Inflammatory macrophage (primary cell): ENCODE measurements around the gene HPS1.

Experiments used
- DNase-seq, 2 donors: peaks; one replicate each; pipeline ENCODE4 v3.0.0-alpha.2; 2020 to 2022

Gene HPS1

DNA sequence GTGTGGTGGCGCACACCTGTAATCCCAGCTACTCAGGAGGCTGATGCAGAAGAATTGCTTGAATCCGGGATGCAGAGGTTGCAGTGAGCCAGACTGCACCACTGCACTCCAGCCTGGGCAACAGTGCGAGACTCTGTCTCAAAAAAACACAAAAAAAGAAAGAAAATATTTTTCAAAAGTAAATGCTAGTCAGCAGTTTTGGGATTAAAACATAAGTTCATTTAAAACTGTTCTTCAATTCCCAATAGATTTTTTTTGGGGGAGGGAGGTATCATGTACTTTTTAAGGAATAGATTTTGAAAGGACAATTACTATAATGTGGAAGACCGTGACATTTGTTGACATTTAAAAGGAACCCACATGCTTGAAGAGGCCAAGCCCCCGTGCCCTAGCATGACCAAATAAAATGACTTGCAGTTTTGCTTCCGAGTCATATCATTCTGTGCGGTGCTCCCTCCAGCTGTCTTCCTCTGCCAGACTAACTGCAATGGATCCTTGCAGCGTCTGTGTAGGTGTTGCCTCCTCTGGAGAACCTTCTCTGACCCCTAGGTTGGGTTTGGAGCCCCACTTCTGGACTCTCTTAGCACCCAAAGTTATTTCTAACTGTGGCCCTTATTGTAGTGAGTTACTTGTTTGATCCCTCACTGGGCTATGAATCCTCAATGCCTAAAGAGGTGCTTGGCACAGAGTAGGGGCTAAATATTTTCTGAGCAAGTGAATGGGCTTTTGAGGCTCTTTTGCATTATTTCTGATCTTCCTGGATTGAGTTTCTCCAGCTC, 17.4 kb upstream of the HPS1 start:
- DNase-seq: peak; percentile 24 to 59

DNA sequence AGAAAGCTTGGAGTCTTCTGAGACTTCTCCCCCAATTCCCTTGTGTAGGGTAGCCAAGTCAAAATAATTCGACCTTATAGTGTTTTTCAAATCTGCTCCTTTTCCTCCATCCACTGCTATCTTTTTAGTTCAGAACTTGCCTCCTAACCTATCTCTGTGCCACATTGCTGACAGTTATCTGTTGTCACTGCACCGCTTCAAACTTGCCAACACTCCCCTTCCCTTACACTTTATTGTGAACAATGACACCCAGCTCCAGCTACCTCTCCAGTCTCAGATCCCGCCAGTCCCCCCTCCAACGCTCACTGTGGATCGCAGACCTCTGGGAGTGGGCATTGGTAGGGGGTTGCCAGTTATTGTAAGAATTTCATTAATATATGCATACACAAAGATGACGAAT, 16.3 kb upstream of the HPS1 start:
- no peak for DNase-seq

DNA sequence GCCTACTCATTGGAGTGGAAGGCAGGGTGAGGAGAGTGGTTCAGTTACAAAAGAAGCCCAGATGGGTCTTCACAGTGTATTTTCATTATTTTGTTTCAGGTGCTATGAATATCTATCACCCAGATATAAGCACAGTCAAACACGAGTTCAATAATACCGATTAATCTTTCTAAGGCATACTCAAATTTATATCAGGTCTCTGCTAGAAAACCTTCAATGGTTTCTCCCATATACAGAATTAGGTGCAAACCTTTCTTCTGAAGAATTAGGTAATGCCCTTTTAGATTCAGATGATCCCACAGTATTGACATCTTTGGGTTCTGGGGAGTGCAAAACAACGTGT, 14.7 kb upstream of the HPS1 start:
- no peak for DNase-seq

DNA sequence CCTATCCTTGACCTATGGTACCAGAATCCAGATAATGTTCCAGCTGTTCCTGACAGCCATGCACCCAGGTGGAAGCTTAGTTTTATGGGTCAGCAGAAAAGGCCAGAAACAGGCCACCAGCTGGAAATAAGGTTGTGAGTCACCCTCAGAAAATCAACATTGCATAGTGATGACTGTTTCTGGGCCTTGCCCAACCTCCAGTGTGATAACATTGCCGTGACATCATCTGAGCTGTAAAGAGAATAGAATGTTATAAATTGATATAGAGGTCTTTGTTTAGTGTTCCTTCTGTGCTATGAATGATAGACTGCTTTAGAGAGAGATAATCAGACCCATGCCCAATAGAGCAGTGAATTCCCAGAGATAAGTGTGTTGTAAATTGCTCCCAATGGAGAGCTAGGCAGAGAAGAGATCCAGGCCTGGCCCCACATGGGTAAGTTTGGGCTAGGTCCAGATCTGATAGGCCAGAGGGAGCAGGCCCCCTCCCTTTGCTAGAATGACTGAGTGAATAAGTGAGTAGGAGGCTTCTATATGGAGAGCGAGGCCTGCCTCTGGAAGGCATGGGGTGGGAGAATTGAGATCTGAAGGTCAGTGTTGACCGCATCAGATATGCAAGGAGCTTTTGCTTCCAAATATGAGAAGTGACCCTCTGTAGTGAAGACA, 14.2 kb upstream of the HPS1 start:
- DNase-seq: peak; percentile 75 to 87

DNA sequence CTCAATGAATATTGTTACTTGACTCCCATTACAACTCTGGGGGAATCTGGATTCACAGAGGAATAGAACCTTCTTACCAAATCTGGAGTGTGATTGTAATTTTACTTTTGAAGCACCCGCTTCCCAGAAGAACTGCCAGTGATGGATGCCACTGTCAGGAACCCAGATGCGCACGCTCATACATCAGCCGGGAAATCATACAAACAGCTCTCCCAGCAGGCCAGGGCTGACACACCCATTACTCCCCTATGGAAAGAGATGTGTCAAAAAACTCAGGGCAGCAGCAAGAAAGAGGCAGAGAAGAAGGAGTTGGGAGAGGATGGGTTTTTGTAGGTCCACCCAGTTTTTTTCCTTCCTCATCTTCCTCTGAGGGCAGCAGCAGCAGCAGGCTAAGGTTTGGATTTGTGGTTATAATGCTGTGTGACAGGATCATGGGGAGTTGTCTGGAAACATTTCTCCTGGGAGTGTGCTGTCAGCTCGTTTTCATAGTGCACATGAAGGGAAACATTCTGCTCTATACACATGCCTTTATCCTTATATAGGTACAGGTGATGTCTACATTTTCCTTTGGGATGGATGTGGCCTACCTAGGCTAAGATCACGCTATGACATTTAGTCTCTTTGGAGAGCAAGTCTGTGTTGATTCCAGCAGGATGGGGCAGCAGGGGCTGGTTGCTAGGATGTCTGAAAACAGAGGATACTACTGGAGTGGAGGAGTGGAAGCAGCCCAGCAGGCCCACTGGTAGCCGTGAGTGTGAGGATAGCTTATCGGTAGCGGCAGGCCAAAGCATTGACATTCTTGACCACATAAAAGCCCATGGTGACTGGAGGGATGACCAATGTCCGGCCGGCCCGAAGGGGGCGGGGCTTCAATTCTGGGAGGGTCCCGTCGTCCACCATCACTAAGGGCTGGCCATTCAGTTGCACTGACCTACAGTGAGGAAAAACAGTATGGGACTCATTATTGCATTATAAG, 12.4 kb upstream of the HPS1 start:
- DNase-seq: no peak

DNA sequence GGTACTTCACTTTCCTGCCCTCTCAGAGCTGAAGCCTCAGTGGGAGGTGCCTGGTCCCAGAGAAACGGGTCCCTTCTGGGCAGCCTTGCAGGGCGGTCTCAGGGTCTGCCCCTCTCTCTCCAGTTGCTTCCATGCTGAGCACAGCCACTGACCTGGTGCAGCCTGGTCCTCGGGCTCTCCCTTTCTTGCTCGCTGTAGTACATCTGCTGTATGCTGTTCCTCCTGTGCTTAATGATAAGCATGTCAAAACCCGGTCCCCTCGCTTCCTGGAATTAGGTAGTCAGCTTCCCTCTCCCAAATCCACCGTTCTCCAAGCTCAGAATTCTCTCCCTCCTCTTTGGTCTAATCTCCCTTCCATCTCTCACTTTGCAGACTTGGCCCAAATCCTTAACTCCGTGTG, 11.0 kb upstream of the HPS1 start:
- no peak for DNase-seq

DNA sequence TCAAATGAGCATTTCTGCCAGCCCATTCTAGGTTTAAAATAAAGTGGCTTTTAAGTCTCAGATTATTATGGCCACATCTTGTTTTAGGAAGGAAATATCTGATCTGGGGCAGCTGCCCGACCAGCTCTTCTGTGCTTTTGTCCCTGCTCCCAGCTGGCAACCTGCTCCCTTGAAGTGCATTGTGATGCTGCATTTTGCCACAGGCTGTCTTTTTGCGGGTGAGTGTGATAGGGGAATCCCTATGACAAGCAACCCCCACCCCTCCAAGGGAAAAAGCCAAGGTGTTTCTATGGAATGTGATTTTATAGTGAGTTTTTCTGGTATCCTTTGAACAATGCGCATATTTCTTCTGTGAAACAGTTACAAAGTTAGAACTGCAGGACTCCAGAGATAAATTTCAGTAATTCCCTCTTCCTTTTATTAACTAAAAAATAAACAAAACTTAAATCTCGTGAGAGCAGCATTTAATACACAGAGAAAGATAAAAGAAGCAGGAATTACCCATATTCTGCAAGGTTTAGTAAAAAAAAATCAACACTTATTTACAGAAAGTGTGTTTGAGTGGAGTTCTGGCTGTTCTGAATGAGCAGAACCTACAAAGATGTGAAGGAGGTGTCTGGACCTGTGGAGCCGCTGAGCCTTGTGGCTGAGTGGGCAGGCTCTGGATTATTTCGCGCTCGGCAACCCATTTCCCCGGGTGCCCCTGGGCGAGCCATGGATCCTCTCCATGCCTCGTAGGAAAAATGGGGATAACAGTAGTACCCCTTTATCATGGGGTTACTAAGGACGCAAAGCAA, 10.1 kb upstream of the HPS1 start:
- no peak for DNase-seq

DNA sequence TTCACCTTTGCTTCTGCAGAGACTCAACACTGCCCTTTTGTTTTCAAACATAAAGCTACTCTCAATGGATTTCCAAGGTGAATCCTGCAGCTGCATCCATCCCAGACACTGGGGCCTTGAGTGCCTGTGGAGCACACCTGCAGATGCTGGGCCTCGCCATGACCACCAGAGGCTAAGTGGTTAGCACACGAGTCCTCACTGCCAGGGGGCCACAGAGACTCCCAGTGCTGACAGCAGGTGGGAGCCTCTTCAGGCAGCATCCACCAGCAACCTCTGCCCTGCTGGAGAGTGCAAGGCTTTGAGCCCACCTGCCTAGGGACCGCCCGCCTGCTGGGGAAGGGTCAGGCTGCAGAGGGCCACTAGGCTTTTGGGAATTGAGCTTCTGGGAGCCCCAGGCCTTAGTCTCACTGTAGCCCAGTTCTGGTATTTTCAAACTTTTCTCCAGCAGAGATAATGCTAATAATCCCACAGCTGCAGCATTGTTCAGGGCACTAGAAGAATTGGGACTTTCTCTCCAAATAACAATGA, 9.4 kb upstream of the HPS1 start:
- no peak for DNase-seq

DNA sequence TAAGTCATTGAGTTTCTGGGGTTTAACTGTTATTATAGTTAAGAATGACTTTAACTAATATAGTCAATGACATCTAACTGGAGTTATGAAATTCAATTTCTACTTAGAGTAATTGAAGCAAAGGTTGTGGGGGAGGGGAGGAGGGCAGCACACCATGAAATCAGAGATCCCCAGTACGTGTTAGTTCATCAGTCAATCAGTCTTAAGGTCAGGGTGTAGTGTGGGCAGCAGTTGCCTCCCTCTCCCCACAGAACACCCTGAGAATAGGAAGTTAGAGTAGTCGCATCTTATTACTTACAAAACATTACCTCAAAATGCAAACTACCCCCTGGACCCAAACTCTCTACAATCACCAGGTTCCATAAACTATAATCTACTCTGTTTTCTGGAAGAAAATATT, 7.0 kb upstream of the HPS1 start:
- peak in 1 of 2 donors; percentile 53 for DNase-seq

DNA sequence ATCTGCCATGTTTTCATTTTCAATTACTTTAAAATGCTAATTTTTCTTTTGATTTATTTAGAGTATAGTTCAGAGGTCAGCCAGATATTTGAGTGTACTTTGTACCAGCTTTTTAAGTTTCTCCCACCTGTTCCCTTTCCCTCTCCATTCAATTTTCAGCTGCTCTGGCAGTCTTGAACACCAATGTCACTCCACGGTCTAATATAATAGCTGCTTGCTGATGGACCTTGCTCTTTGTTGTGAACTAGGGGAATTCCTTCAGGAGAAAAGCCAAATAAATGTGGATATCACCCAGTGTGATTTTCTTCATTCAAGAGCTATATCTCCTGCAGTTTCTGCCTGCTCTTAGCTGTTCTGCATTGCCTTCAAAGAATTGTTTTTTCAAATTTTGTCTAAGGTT, 3.9 kb upstream of the HPS1 start:
- DNase-seq: no peak

DNA sequence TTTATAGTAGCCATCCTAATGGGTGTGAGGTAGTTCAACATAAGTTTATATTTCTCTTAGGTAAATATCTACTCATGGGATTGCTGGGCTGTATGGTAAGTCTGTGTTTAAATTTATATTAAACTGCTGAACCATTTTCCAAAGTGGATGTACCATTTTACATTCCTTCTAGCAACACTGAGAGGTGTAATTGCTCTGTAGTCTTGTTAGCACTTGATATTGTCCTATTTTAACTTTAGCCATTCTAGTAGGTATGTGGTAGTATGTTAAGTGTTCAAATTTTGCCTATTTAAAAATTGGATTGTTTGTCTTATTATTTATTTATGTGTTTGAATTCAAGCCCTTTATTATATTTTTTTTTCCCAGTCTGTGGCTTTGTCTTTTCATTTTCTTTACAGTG, 2.6 kb upstream of the HPS1 start:
- DNase-seq: no peak

DNA sequence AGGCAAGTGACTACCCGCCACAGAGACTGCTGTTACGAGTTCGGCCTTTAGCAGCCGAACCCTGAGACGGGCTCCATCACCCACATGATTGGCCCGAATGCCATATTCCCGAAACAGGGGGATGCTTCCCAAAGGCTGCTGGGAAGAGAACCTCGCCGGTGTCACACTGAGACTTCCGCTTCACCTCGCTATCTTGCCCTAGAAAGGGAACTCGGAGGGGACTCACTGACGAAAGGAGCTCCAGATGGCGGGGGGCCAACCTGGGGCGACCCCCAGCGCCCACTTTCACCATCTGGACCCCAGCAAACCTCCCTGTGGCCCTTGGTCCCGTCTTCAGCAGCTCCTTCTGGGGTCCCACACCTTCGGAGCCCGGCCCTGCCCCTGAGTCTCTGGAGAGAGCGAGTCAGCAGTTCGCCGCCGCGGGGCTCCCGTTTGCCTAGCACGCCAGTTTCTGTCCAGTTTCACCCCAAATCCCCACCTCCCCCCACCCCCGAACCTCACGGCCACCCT, 529 bp downstream of the HPS1 start:
- peak; percentile 44 to 64 for DNase-seq

DNA sequence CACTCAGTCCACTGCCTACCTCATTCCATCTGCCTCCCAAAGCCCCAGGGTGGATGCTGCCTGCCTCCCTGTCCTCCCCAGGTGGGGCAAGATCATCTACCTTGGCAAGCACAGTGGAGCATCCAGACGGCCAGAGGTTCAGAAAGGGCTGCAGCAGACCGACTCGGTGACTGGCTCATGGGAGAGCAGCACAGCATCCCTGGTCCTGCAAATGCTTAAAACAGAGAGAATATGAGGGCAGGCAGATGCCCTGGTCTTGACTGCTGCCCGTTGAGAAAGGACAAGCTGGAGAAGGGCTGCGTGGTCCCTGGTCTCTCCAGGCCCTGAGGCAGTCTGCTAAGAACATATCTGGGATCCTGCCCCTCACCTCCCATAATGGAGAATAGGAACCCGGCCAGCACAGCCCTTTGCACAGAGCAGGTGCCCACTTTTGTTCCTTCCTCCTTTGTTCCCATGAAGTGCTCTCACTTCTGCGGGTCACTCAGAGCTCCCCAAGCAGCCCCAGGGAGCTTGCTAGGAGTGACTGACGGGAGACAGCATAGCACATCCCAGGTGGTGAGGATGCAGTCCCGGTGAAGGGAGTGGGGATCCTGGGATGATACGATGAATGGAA, 1.4 kb downstream of the HPS1 start:
- DNase-seq: no peak

DNA sequence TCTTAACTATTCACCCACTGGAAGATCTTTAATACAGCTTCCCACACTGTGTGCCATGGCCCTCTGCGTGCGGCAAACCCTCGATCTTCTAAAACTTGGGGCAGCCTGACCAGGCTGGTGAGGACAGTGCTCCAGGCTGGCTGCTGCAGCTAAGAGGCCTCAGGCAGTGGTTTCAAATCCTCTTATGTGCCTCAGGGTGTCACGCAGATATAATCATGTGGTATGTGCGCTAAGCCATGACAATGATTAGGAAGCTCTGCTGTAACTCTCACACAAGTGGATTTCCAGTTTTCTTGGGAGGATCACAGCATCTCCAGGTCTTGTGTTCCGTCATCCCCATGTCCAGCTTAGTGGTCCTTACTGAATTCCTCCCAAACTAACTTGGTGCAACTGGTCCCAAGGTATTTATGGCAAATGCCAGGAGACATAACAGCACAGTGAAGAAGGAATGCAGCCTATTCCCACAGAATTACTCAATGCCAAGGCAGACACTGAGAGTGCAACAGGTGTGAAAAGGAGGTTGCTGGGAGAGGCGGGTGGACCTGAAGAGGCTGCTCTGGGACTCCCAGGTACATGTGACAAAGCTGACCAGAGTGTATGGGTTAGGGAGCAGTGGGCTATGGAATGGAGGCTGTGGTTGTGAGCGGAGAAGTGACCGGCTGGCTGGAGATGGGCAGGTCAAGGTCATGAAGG, 2.3 kb downstream of the HPS1 start:
- DNase-seq: peak; percentile 69 to 91

DNA sequence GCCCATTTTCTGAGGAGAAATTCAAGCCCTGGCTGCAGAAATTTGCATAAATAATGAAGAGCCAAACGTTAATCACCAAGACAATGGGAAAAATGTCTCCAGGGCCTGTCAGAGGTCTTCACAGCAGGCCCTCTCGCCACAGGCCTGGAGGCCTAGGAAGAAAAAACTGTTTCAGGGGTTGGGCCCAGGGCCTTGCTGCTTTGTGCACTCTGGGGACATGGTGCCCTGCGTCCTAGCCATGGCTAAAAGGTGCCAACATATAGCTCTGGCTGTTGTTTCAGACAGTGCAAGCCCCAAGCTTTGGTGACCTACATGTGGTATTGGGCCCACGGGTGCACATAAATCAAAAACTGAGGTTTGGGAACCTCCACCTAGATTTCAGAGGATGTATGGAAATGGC, 8.0 kb downstream of the HPS1 start:
- no peak for DNase-seq

DNA sequence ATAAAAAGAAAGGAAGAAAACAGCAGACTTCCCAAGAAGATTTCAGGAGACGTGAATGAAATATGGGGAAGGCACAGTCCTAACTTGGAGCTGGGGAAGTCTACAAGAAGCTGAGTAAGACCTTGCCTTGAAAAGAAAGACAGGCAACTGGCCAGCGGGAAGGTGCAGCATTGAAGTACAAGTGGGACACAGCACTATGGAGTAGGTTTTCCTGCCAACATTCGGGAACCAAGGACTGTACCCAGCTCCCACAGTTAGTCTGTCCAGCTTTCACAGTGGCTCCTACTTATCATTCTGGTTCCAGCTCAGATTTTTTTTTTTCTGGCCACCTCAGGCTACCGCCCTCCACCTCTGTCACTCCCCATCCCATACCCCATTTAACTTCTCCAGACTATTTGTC, 10.0 kb downstream of the HPS1 start:
- DNase-seq: no peak

DNA sequence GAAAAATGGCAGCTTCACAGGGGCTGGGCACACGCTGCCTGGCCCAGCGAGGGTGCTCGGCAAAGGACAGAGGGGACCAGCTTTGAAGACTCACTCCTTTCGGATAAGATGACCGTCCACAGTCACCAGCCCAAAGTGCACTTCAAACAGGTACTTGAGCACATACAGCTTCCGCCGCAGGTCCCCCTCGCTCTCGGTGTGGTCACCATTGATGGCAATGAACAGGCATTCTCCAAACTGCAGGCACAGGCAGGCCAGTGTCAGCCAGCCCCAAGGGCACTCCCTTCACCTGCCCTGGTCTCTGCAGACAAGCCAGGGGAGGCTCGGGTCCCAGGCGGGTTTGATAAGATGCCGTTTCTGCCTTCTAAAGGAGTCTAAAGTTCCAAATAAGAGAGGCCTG, 11.6 kb downstream of the HPS1 start:
- no peak for DNase-seq

DNA sequence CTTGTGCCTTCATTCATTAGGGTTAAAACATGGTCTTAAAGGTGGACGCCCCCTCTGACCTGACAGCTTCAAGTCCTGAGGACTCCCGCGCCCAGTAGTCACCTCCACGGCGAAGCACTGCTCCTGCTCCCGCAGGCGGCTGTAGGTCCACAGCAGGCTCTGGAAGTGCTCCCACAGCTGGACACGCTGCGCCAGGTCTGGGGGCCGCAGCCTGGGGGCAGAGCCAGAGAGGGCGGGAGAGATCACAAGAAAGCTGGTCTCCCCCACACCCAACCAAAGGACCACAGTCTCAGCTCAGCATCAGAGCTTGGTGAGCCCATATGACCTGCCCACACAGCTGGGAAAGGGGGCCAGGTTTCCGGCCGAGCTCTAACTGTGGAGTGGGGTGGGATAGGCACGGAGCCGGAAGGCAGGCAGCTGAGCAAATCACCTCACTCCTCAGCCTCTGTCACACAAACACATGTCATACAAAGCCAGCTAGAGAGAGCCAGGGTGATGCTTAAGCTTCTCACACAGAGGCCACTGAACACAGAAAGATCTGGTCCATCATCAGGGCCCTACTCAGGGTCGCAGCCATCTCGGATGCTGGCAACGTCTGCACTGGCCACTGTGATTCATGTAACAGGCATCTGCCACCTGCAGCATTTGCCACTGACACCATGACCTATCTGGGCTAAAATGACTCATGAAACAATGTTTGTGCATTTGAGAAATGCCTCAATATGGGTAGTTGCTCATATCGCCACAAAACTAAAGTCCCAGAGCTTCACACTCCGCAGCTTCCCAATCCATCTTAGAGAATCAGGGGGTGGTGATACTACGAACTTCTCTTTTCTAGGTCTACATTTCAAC, 12.6 kb downstream of the HPS1 start:
- no peak for DNase-seq

DNA sequence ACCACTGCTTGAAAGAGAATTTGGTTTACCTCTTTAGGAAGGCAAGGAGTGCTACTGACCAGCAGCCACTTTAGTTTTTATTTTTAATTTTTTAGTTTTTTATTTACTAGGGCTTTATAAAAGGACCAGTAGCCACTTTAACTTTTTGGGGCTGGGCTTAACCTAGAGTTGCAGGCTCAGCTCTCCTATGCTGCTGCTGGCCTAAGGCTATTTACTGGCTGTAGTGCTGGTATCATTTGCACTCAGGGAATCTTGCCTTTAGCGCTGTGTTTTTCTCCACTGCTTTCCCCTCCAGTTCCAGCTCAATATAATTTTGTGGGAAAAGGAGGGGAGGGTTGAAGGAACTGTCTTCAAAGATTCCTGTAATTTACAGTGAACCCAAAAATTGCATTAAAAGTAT, 13.4 kb downstream of the HPS1 start:
- DNase-seq: no peak

DNA sequence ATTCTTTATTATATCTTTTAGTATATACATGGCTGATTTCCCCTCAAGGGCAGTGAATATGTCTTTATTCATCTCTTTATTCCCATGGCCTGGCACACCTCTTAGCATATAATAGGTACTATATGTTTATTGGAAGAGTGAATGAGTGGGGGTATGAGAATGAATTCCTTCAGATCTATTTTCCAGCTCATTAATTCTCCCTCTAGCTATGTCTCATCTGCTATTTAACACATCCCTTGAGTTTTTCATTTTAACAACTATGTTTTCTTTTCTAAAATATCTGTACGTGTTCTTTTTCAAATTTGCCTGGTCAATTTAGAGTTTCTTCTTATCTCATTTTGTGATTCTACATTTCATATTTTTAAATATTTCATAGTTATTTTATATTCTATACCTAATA, 14.4 kb downstream of the HPS1 start:
- no peak for DNase-seq
